Measurements from ENCODE around the gene HES1. TPM values are rescaled to one million over a fixed set of nuclear protein-coding genes. Genes with fewer than 3 reads are reported as not detected.

HES1 gene
- total and polyA plus RNA-seq, 9 of the 15 experiments (the other 6 are each of a cell fraction or from before 2014, with no cell fraction given), result 3.4 to 37.0 (median 19.3) TPM

GRCh38 chr3:194135806-194136518 is at the start of gene HES1 (continued):
- TF ChIP-seq ZNF318 (IDR thresholded peaks at IDR 0.05; ENCODE audit: borderline replicate concordance in 1 of 2, low read depth in 1 of 2), result peak in 1 of 2 experiments; percentile 85; a peak in 1 of 4 replicates
- peak; percentile 33; the same call in 1 of the 2 replicates for TF ChIP-seq POLR2AphosphoS2 (IDR thresholded peaks at IDR 0.05; ENCODE audit: low read length)
- TF ChIP-seq ZNF696 (CRISPR knock-in tag; conservative IDR thresholded peaks at IDR 0.05), result no peak
- TF ChIP-seq TSHZ1 (CRISPR knock-in tag; IDR thresholded peaks at IDR 0.05), result no peak
- TF ChIP-seq CCNT2 (IDR thresholded peaks at IDR 0.05; ENCODE audit: borderline replicate concordance, extremely low read depth, insufficient read length, low read depth, low read length), result peak; percentile 98
- 0 out of 2 replicates have a peak, but pooled peaks have one; percentile 46 for TF ChIP-seq ZFP91 (CRISPR knock-in tag; IDR thresholded peaks at IDR 0.05)
- TF ChIP-seq RBFOX2 (IDR thresholded peaks at IDR 0.05; ENCODE audit: low read depth, low read length), result peak; percentile 85
- peak; percentile 39; the same call in 1 of the 2 replicates for TF ChIP-seq CHD2 (IDR thresholded peaks at IDR 0.05; ENCODE audit: low read depth, low read length)
- 0 out of 4 replicates have a peak, but pooled peaks of 1 of the 2 experiments have one; percentile 40 for TF ChIP-seq FOXK2 (conservative IDR thresholded peaks at IDR 0.05 in 1 of 2, IDR thresholded peaks at IDR 0.05 in 1 of 2; ENCODE audit: low read depth in 2 of 2)
- no peak; the same call in 1 of the 2 replicates for TF ChIP-seq TAL1 (IDR thresholded peaks at IDR 0.05)
- TF ChIP-seq USF1 (CRISPR knock-in tag; IDR thresholded peaks at IDR 0.05), result no peak
- TF ChIP-seq MCM3 (IDR thresholded peaks at IDR 0.05), result no peak
